D721Med (cell line): ENCODE measurements around the gene GLIS1.

Source experiments
- DNase-seq: peaks from one replicate; pipeline ENCODE4 v3.0.0; 2011; ENCODE audit warnings: low spot score; ENCODE audit not compliant: insufficient read length
- FAIRE-seq: peaks from 2 replicates; lab custom pipeline; 2011; peaks lifted over from hg19 to GRCh38; lab: Jason Lieb, UNC
- TF ChIP-seq, protein P1 (sequence below): IDR thresholded peaks from 2 replicates; pipeline ENCODE4 v1.5.1; 2012; ENCODE audit warnings: mild to moderate bottlenecking, control low read depth; ENCODE audit not compliant: insufficient read depth; ENCODE audit errors: missing control alignments

GLIS1 gene

DNA sequence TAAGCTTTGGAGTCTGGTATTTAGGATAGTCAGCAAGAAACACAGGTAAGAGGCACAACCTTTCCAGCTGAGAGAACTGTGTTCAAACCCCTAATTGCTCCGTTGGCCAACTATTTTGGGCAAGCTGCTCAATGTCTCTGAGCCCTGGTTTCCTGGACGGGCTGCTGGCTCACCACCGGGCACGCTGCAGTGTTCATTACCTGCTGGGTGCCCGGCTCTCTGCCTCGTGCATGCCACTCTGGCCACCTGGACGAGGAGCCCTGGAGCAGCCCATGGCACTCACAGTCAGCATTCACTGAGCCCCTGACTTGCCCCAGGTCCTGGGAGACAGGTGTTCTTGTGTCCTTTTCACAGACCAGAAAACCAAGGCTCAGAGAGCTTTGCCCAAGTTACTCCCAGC is 228.7 kb downstream of the GLIS1 start:
- TF ChIP-seq, protein P1, sequence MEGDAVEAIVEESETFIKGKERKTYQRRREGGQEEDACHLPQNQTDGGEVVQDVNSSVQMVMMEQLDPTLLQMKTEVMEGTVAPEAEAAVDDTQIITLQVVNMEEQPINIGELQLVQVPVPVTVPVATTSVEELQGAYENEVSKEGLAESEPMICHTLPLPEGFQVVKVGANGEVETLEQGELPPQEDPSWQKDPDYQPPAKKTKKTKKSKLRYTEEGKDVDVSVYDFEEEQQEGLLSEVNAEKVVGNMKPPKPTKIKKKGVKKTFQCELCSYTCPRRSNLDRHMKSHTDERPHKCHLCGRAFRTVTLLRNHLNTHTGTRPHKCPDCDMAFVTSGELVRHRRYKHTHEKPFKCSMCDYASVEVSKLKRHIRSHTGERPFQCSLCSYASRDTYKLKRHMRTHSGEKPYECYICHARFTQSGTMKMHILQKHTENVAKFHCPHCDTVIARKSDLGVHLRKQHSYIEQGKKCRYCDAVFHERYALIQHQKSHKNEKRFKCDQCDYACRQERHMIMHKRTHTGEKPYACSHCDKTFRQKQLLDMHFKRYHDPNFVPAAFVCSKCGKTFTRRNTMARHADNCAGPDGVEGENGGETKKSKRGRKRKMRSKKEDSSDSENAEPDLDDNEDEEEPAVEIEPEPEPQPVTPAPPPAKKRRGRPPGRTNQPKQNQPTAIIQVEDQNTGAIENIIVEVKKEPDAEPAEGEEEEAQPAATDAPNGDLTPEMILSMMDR = no peak
- no peak for FAIRE-seq
- no peak for DNase-seq

DNA sequence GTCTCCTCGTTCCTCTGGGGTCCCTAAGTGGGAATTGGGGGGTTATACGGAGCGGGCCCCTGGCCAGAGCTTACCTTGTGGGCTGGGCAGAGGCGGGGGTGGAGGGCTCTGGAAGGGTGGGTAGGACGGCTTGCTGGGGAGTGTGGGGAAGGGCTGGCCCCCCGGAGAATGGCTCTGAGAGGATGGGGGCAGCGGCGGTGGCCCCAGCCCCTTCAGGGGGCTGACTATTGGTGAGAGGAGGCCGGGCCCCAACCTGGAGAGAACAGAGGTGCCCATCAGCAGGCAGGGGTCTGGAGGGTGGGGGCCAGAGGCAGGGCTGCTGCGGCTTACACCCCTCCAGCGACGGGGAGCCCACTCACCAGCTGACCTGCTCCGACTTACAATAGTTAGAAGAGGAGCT is 229.2 kb downstream of the GLIS1 start:
- DNase-seq = no peak
- TF ChIP-seq, protein P1 = no peak
- no peak for FAIRE-seq

DNA sequence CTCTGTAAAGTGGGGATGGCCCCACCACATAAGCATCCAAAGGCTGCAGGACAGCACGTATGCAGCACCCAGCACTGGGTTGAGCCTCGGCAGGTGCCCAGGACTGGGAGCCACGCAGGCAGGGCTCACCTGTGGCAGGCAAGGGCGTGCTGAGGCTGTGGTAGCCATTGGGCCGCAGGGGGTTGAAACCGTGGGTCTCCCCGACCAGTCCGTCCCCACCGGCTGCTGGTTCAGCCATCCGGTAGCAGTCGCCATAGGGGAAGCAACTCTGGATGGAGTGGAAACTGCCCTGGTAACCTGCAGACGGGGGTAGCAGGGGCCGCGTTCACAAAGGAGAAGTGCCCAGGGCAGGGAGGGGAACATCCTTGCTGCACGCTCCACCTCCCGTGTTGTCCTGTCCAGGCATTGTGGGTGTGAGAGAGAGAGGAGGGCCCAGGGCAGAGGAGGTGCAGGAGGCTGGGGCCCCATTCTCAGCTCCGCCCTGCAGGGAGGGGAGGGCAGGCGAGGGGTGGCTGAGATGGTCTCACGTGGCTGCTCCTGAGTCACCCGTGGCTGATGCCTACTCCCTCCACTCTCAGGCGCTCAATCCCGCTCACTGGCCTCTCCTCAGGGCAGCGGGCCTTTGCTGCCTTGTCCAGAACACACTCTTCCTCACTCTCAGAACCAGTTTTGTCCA is 229.8 kb downstream of the GLIS1 start:
- TF ChIP-seq, protein P1 = no peak
- DNase-seq (no peak), FAIRE-seq (no peak)

DNA sequence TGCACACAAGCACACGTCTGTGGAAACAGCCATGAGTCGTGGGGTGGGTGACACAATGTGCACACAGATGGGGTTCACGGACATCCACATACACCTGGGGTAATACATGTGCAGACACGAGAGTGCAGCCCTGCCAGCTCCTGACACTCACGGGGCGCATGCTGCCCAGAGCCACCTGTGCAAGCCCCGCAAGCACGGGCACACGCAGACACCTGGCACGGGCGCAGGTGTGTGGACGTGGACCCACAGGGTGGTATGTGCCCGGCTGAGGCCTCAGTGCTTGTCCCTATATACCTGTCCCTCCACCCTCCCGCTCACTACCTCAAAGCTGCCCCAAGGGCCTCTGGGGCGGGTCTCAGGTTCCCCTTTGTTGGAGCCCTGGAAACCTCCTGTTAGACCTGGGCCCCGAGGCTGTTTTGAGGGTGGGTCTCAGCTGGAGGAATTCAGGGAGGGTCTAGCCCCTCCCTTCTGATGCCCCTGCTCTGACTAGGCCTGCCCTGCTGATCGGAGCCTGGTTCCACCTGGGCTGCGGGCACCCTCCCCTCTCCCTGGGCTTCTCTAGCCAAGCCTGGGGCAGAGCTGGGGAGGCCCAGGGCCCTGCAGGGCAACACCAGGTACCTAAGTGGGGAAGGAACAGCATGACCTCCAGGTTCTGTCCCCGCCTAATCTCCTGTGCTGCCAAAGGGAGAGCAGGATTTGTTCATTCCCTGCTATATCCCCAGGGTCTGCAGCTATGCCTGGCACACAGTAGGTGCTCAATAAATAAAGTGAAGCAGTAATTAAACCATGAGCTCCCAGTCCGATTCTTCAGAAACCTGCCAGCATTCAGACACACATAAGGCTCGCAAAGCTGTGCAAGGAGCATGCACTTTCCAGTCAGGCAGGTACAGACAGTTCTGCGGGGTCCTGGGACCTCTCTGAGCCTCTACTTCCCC is 230.6 kb downstream of the GLIS1 start:
- TF ChIP-seq, protein P1 = no peak
- FAIRE-seq (no peak), DNase-seq (no peak)

DNA sequence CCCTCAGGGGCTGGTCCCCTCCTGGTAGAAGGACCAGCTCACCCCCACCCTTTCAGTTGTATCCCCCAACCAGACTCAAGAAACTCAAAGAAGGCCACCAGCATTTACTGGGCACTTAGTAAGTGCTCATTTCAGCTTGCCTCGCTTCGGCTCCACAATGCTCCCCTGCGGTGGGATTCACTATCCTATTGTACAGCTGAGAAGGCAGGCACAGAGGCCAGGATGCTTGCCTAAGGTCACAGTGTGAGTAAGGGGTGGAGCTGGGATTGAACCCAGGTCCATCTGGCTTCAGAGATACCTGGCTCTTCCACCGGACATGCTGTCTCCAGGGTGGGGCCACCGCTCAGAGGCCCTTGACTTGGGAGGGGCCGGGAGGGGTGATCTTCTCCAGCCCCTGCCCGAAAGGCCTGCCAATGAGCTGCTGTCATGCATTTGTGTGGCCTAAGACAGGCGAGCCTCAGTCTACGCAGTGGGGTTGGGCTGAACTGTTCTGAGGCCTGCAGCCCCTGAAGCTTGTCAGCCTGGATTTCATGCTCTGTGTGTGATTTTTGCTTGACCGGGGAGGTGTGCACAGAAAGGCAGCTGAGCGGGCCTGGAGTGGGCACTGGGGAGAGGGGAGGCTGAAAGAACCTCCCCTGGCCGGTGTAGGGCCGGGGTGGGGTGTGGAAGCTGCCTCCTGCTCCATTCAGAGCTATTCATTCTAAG is 231.7 kb downstream of the GLIS1 start:
- FAIRE-seq (no peak), DNase-seq (no peak)
- TF ChIP-seq, protein P1 = no peak

DNA sequence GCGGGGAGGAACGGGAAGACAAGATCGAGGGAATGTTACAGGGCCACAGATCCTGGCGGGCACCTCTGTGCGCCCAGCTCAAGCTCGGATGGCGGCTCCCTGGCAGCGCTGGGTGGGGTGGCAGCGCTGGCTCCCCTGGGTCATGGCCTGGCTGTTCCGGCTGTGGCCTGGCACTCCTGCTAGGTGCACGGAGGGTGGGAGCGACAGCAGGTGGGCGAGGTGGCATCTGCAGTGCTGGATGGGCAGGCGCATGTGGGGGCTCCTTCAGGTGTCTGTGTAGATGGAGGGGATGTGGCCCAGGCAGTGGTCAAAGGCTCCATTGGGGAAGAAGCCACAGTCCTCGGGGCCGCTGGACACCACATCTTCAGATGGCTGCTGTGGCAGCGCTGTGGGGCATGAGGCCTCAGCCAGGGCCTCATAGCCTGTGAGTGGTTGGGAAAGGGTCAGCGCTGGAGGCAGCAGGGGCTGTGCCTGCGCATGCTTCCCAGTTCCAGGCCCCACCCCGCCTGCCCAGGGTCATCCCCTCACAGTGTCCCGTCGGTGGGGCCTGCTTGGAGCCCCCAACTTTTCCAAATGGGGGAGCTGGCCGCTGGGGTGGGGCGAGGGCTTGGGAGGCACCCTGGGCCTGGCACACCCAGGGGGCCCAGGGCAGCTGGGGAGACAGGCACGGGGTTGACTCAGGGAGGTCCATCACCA is 232.5 kb downstream of the GLIS1 start:
- TF ChIP-seq, protein P1 = no peak
- FAIRE-seq = no peak
- no peak for DNase-seq
